GM18511 (cell line): ENCODE results near the gene CORO6.

Experiments used
- ATAC-seq: cut with Tn5 transposase; IDR thresholded peaks from one replicate; pipeline ENCODE4 v1.9.1; 2021; ENCODE audit warnings: mild to moderate bottlenecking, moderate library complexity; ENCODE audit not compliant: unreplicated experiment

Gene CORO6

DNA sequence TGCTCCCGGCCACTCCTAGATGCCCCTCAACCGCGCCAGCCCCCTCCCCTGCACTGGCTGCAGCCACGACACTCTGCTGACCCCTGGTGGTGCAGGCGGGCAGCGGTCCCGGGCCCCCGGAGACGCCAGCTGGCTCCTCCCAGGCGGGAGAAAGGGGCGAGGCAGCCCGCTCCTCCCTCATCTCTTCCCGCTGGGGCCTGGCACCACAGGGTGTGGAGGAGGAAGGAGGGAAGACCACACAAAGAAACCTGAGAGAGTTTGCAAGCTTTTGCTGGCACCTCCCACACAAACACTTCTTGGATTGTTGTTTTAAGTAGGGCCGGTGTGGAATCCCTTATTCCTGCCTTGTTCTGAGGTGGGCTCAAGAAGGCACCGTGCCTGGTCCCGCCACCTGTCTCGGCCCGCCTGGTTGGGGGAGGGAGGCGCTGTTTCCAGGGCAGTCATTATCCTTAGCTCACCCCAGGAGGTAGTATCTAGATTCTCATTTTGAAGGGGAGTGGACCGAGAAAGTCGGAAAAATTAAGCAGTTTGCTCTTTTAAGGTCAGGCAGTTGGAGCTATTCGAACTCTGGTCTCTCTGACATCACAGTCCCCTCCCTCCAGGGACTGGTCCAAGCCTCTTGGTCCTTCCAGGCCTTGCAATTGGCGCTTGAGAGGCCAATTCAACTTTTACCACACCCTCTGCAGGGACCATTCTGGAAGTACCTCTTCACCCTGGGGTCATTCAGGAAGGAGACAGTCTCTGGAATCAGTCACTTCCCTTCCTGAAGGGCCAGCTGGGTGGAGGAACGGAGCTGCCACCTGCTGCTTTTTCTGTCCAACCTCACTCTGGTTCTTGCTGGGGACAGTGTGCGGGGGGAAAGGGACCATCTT, 30.7 kb downstream of the CORO6 start:
- peak; percentile 42 for ATAC-seq

GRCh38 chr17:29591146-29591736, 31.5 kb downstream of the CORO6 start:
- no peak for ATAC-seq

DNA sequence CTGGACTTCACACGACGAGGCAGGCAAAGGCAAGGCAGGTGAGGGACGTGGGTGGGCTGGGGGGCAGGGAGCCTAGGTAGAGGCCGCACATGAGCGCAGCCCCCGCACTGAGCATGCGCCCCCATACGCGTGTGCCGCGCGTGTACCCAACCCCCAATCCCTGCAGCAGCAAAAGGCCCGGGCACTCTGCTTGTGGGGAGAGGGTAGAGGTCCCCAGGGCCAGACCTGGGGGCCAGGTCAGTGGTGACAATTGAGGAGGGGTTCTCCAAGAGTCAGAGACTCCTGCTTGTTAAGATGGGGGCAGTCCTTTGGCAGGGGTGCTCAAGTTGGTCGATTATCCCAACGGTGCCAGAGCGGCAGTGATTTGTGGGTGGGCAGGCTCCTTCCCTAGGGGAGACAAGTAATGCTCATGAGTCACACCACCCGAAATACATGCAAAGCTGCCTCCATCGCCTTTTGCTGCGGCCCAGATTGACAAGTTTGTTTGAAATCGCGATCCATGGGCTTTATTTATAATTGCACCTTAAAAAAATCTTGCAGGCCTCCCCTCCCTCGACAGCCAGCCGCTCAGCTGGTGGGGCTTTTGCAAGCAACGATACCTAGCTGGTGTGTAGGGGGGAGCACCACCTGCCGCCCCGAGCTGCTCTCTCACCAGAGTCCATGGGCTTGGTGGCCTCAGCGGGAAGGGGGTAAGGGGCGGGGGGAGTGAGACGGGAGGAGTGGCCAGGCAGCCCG, 32.1 kb downstream of the CORO6 start:
- ATAC-seq: no peak

DNA sequence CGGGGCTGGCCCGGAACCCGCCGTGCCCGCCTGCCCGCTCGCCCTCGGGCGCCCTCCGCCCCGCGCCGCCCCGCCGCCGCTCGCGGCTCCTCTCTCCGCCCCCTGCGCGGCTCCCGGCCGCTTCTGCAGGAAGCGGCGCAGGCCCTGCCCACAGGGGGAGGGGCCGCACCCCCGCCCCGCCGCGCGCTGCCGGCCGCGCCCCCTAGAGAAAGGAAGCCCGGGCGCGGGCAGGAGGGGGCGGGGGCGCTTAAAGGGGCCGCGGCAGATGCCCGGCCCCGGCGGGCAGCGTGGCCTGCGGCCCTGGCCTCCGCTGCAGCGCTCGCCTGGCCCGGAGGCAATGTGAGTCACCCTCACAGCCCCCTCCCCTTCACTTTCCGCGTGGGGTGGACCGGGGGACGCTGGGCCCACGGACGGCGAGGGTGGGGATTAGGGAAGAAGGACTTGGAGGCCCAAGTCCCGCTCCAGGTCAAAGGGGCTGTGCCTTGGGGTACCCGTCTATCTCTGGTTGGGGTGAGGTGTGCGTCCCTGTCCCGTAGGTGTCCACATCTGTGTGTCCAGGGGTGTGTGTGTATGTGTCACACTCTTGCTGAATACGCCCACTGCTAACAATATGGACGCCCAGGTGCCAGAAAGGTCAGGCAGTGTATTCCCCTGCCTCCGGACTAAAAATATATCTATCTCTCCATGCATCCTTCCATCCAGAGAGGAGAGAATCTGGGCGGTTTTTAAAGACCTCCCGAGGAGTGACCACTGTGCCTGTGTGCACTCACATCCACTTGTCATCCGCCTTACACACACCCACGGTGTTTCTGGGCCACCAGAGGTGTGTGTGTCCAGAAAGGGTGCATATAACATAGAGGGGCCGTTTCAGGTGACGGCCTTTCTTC, 32.9 kb downstream of the CORO6 start, which contains the start of gene GIT1:
TSS of gene GIT1 (minus strand) at position 125 of the 887 bp plus-strand sequence. CDS start 270 bp downstream, outside the sequence.
- peak; percentile 61 for ATAC-seq

DNA sequence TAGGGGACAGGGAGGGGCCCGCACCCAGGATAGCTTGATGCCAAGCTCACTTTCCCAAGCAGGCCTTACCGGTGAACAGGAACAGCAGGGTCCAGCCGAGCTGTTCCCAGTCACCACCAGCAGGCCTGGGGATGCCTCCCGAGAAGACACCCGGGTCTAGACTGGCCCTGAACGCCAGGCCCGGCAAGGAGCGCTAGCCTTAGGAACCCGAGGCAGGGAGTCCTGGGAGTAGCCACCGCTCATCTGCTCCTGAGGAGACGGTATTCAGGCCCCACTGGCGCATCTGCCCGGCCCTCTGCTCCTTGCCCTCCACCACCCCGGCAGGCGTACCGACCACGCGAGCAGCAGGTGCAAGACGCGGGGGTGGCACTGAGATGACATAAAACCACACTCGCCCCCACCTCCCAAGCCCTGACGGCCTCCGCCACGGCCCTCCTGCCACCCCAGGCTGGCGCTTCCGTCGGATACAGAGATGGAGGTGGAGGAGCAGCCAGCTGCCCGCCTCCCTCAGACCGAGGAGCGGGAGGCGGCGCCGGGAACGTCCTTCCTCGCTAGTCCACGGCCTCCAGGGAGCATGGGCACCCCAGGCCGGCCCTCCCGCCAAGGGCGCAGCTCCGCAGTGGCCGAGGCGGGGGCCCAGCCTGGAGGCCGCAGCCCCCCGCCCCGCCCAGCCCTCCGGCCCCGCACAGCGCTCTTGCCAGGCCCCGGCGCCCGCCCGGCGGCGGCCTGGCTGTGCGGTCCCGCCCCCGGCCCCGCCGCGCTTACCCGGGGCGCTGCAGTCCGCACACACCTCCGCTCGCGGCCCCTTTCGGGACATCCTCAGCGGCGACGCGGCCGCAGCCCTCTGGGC, 33.9 kb downstream of the CORO6 start:
- ATAC-seq: peak; percentile 26

GRCh38 chr17:29588017-29588561, 34.6 kb downstream of the CORO6 start:
- ATAC-seq: no peak

DNA sequence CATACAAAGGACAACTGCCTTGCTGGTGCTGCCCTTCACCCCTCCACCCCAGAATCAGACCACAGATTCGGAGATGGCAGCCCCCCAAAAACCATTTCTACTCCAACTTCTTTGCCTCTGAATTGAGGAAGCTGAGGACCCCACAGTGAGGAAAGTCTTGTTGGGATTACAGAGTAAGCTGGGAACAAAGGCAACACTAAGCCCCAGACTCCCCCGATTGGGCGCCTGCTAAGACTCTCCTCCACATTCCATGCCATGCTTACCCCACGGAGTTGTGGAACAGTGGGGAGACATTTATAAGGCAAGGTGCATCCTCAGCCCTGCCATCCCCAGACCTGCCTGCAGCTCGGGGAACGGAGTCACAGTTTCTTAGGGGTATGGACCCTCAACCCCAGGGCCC, 35.1 kb downstream of the CORO6 start:
- no peak for ATAC-seq

- no peak for ATAC-seq
Observed at GRCh38 chr17:29586676-29587469, 35.8 kb downstream of the CORO6 start.

GRCh38 chr17:29585080-29585751, 37.5 kb downstream of the CORO6 start:
- no peak for ATAC-seq

DNA sequence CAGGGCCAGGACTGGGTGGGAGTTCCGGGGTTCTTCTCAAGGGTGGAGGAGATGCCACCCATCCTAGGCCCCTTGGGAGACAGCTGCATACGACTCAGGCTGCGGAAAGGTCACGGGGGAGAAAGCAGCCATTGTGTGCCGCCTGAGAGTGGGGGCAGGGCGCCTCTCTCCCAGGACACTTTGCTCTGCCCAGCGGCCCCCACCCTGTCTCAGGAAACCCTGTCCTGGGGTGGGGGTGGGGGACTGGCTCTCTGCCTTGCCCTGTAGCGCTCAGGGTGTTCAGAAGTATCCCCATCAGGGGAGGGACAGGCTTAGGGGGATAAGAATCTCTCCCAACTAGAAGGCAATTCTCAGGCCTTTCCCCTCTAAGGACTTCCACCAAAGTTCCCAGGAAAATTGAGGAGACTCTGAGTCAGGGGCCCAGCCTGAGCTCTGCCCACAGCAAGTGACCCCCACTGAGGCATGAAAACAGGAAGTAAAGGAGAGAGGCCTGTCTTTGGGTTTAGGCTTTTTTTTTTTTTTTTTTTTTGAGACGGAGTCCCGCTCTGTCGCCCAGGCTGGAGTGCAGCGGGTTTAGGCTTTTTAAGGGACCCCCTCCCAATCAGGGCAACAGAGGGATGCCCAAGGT, 38.1 kb downstream of the CORO6 start:
- ATAC-seq: no peak

- ATAC-seq: no peak
Observed at GRCh38 chr17:29583324-29584248, 39.1 kb downstream of the CORO6 start.

GRCh38 chr17:29582772-29583171, 39.9 kb downstream of the CORO6 start:
- ATAC-seq: no peak

GRCh38 chr17:29582254-29582765, 40.4 kb downstream of the CORO6 start:
- ATAC-seq: no peak

- ATAC-seq: no peak
Observed at GRCh38 chr17:29581583-29582253, 41.0 kb downstream of the CORO6 start.

DNA sequence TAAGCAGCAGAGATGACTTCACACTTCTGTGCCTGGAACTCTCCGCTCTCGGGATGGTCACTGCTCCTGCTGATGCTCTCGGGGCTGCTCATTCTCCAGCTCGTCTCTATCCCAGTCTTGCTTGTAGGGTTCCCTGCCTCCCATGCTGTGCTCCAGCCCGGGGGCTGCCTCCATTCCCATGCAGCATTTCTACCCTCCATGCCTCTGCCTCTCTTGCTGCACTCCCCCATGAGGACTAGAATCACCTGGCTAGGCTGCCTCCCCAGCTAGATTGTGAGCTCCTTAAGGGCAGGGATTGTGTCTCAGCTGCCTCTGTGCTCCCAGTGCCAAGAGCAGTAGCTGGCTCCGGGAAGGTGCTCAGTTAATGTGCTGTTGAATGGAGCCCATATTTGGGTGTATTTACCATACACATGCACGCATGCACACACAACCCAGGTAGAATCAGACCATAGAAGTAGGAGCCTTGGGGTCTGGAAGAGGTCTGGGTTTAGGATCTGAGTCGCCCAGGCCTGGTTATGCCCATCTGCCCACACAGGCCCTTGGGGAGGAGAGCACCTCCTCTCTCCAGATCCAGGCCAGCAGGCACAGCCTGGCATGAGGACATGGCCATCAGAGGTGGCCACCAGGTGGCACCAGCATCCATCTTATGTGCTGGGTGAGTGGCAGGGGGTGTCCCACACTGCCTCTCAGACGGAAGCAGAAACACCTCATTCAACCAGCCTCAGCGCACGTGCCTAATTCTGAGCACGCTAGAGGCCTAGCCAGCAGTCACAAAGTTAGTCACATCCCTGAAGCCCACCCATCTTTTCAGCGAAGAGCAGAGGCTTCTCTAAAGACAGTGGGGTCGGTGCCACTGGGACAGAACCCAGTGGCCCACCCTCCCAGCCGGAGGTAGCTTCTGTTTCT, 42.6 kb downstream of the CORO6 start:
- ATAC-seq: peak; percentile 73
